SU-DHL-6 (cell line): Measurements from ENCODE around the gene PKNOX2.

Experiments
- CTCF ChIP-seq: fragments of 200-600 bp; sonication (generic); IDR thresholded peaks from one replicate; pipeline ENCODE4 v1.5.1; 2017; ENCODE audit warnings: antibody characterized with exemption, mild to moderate bottlenecking, low read length, moderate library complexity; ENCODE audit not compliant: insufficient read depth, poor library complexity, severe bottlenecking
- EZH2phosphoT487 ChIP-seq: fragments of 200-600 bp; sonication (generic), shearing (Covaris generic); conservative IDR thresholded peaks from 2 replicates; pipeline ENCODE4 v1.6.1; 2018; ENCODE audit warnings: mild to moderate bottlenecking, antibody characterized with exemption, low read length, moderate library complexity, mixed read lengths

- no peak for TF ChIP-seq CTCF
- no peak for TF ChIP-seq EZH2phosphoT487
These were observed 203.2 kb downstream of the PKNOX2 start for GRCh38 chr11:125367710-125368109.
